IMR-90 (cell line): ENCODE results near the gene DNAI7. TPM values are rescaled to one million over a fixed set of nuclear protein-coding genes. Genes with fewer than 3 reads are reported as not detected.

Experiments
- ATAC-seq: fragments of 200-7000 bp; cut with Tn5 transposase; 2 replicates; pipeline ENCODE4 v1.9.1; 2020; ENCODE audit warnings: low read depth, mild to moderate bottlenecking, moderate library complexity
- BruUV-seq: library from RNA; stranded (reverse); fragments of 400-500 nt; replicated peaks from 2 replicates; lab custom pipeline; 2021; lab: Mats Ljungman, UMichigan
- CTCF ChIA-PET: fragments of 300-600 bp; formaldehyde crosslinking; extraction: SDS; loops from one replicate; lab custom pipeline; 2021; ENCODE audit warnings: antibody characterized with exemption; lab: Yijun Ruan, JAX
- POLR2A ChIA-PET: fragments of 300-600 bp; sonication (Branson Sonifier 250); formaldehyde crosslinking; loops from one replicate; lab custom pipeline; 2022; ENCODE audit warnings: antibody characterized with exemption; ENCODE audit not compliant: unreplicated experiment; lab: Charles Lee
- DNase-seq: peaks from one replicate; pipeline ENCODE4 v3.0.0; 2013
- H2AFZ ChIP-seq: replicated peaks from 2 replicates; pipeline ENCODE3; 2013; ENCODE audit warnings: low read length, mild to moderate bottlenecking; ENCODE audit not compliant: poor library complexity
- H2AK5ac ChIP-seq: 2 replicates; pipeline ENCODE4 v1.6.1; 2013; ENCODE audit warnings: low read depth, low read length, inconsistent platforms
- H2AK9ac ChIP-seq: replicated peaks from 2 replicates; pipeline ENCODE3; 2013; ENCODE audit warnings: mild to moderate bottlenecking, low read depth, low read length, moderate library complexity; ENCODE audit not compliant: poor library complexity
- H2BK120ac ChIP-seq: 2 replicates; pipeline ENCODE4 v1.6.1; 2013; ENCODE audit warnings: low read depth, low read length, inconsistent platforms
- H2BK15ac ChIP-seq: 3 replicates; pipeline ENCODE4 v1.6.1; 2013; ENCODE audit warnings: low read depth, low read length, inconsistent platforms
- H2BK20ac ChIP-seq: 2 replicates; pipeline ENCODE4 v1.6.1; 2013; ENCODE audit warnings: low read depth, mild to moderate bottlenecking, inconsistent platforms, low read length, moderate library complexity
- H2BK5ac ChIP-seq: 2 replicates; pipeline ENCODE4 v1.6.1; 2013; ENCODE audit warnings: mild to moderate bottlenecking, low read depth, low read length, inconsistent platforms; ENCODE audit not compliant: poor library complexity, severe bottlenecking
- H3K14ac ChIP-seq: replicated peaks from 2 replicates; pipeline ENCODE4 v1.6.1; 2013; ENCODE audit warnings: low read depth, low read length, inconsistent platforms
- H3K18ac ChIP-seq: 2 replicates; pipeline ENCODE4 v1.6.1; 2013; ENCODE audit warnings: low read depth, low read length, control low read depth
- H3K23ac ChIP-seq: 2 replicates; pipeline ENCODE4 v1.6.1; 2013; ENCODE audit warnings: low read depth, low read length, inconsistent platforms
- H3K27ac ChIP-seq: 2 replicates; pipeline ENCODE4 v1.5.1; 2013; ENCODE audit warnings: mild to moderate bottlenecking, control low read depth, low read length; ENCODE audit not compliant: insufficient read depth
- H3K27me3 ChIP-seq: 2 replicates; pipeline ENCODE4 v1.6.1; 2013; ENCODE audit warnings: low read length; ENCODE audit not compliant: control insufficient read depth, insufficient read depth
- H3K36me3 ChIP-seq: 2 replicates; pipeline ENCODE4 v1.6.1; 2013; ENCODE audit warnings: low read length, mixed read lengths; ENCODE audit not compliant: control insufficient read depth, insufficient read depth
- H3K4ac ChIP-seq: 2 replicates; pipeline ENCODE4 v1.6.1; 2013; ENCODE audit warnings: low read depth, low read length, inconsistent platforms
- H3K4me1 ChIP-seq: 2 replicates; pipeline ENCODE4 v1.6.1; 2013; ENCODE audit warnings: low read length, mixed read lengths; ENCODE audit not compliant: control insufficient read depth, insufficient read depth
- H3K4me2 ChIP-seq: 2 replicates; pipeline ENCODE4 v1.6.1; 2013; ENCODE audit warnings: low read depth, mild to moderate bottlenecking, control low read depth, low read length, moderate library complexity
- H3K4me3 ChIP-seq: 2 replicates; pipeline ENCODE4 v1.5.1; 2013; ENCODE audit warnings: low read depth, mild to moderate bottlenecking, control low read depth, low read length, moderate library complexity; ENCODE audit not compliant: insufficient read depth
- H3K56ac ChIP-seq: 2 replicates; pipeline ENCODE4 v1.6.1; 2013; ENCODE audit warnings: low read length, inconsistent platforms; ENCODE audit not compliant: insufficient read depth; ENCODE audit errors: extremely low read depth
- H3K79me1 ChIP-seq, 2 experiments: 2 replicates each; pipeline ENCODE4 v1.6.1; 2013; ENCODE audit warnings: low read length in 2 of 2, inconsistent platforms in 1 of 2, low read depth in 1 of 2
- H3K9ac ChIP-seq: 2 replicates; pipeline ENCODE4 v1.6.1; 2013; ENCODE audit warnings: low read depth, low read length, control low read depth
- H3K9me1 ChIP-seq: 2 replicates; pipeline ENCODE4 v1.6.1; 2013; ENCODE audit warnings: low read length, inconsistent platforms; ENCODE audit not compliant: insufficient read depth
- H3K9me3 ChIP-seq: 2 replicates; pipeline ENCODE4 v1.6.1; 2013; ENCODE audit warnings: low read length; ENCODE audit not compliant: control insufficient read depth, insufficient read depth
- H4K20me1 ChIP-seq: 2 replicates; pipeline ENCODE4 v1.6.1; 2013; ENCODE audit warnings: low read length, inconsistent platforms; ENCODE audit not compliant: insufficient read depth
- H4K5ac ChIP-seq: 2 replicates; pipeline ENCODE4 v1.6.1; 2013; ENCODE audit warnings: mild to moderate bottlenecking, low read depth, low read length, control low read depth
- H4K8ac ChIP-seq, 2 experiments: 2 replicates each; pipeline ENCODE4 v1.6.1; 2013; ENCODE audit warnings: low read depth in 2 of 2, low read length in 2 of 2, control low read depth in 1 of 2, inconsistent platforms in 1 of 2
- H4K91ac ChIP-seq: 2 replicates; pipeline ENCODE4 v1.6.1; 2013; ENCODE audit warnings: low read depth, low read length, inconsistent platforms; ENCODE audit not compliant: insufficient read depth
- CEBPB ChIP-seq: IDR thresholded peaks from 2 replicates; pipeline ENCODE4 v1.6.1; 2012; ENCODE audit warnings: low read depth, low read length, improper control_type of control experiment
- CHD1 ChIP-seq: IDR thresholded peaks from 2 replicates; pipeline ENCODE4 v1.6.1; 2012; ENCODE audit warnings: low read depth, low read length, improper control_type of control experiment
- FOS ChIP-seq: fragments of 150-350 bp; IDR thresholded peaks from 2 replicates; pipeline ENCODE4 v1.6.1; 2016; ENCODE audit warnings: low read depth, low read length
- MAZ ChIP-seq: IDR thresholded peaks from 2 replicates; pipeline ENCODE4 v1.6.1; 2012; ENCODE audit warnings: low read depth, mild to moderate bottlenecking, low read length, improper control_type of control experiment, moderate library complexity, borderline replicate concordance
- MXI1 ChIP-seq: IDR thresholded peaks from 2 replicates; pipeline ENCODE4 v1.6.1; 2012; ENCODE audit warnings: low read depth, mild to moderate bottlenecking, low read length, moderate library complexity, borderline replicate concordance
- POLR2A ChIP-seq: IDR thresholded peaks from 2 replicates; pipeline ENCODE4 v1.6.1; 2012; ENCODE audit warnings: mild to moderate bottlenecking, low read depth, low read length
- RAD21 ChIP-seq: IDR thresholded peaks from 2 replicates; pipeline ENCODE4 v1.6.1; 2012; ENCODE audit warnings: low read length, improper control_type of control experiment
- RCOR1 ChIP-seq: IDR thresholded peaks from 2 replicates; pipeline ENCODE4 v1.6.1; 2012; ENCODE audit warnings: mild to moderate bottlenecking, low read length, improper control_type of control experiment; ENCODE audit not compliant: insufficient replicate concordance
- RFX5 ChIP-seq: IDR thresholded peaks from 2 replicates; pipeline ENCODE4 v1.8.0; 2012; ENCODE audit warnings: low read depth, mild to moderate bottlenecking, low read length, moderate library complexity
- SMC3 ChIP-seq: fragments of 150-350 bp; IDR thresholded peaks from 2 replicates; pipeline ENCODE4 v1.6.1; 2016; ENCODE audit warnings: low read depth, mild to moderate bottlenecking, antibody characterized with exemption, low read length, moderate library complexity
- USF2 ChIP-seq: fragments of 150-350 bp; IDR thresholded peaks from 2 replicates; pipeline ENCODE4 v1.6.1; 2017; ENCODE audit warnings: mild to moderate bottlenecking, antibody characterized with exemption, low read length, low read depth
- dilution Hi-C: fragments of 300-500 bp; cut with HindIII; formaldehyde crosslinking; loops from one replicate; pipeline ENCODE4 v1.14.3; 2018; ENCODE audit warnings: low sequenced_read_pairs; ENCODE audit not compliant: unreplicated experiment
- in situ Hi-C: fragments of 300-500 bp; cut with MboI; formaldehyde crosslinking; loops from 3 replicates; pipeline ENCODE4 v1.14.3; 2019; ENCODE audit warnings: low sequenced_read_pairs, inconsistent platforms, mixed read lengths
- intact Hi-C: fragments of 100-400 bp; cut with micrococcal nuclease; formaldehyde crosslinking; loops from 2 replicates; pipeline ENCODE4 v1.10.0; 2022
- polyA plus RNA-seq, 3 experiments: library from polyadenylated mRNA; depleted of rRNA; stranded (reverse); fragments of >200 nt; gene quantifications; 2 replicates each; pipeline ENCODE4 v1.2.3, GENCODE V29; 2012; ENCODE audit warnings: low replicate concordance in 1 of 3
- total RNA-seq: library from RNA; depleted of rRNA; stranded (reverse); fragments of >200 nt; gene quantifications from 2 replicates; pipeline ENCODE4 v1.2.3, GENCODE V29; 2012
- TF ChIP-seq, protein P1 (sequence below): fragments of 150-350 bp; IDR thresholded peaks from 2 replicates; pipeline ENCODE4 v1.6.1; 2016; ENCODE audit warnings: low read depth, mild to moderate bottlenecking, low read length, moderate library complexity, borderline replicate concordance

DNAI7 gene
- total and polyA plus RNA-seq, 2 of the 4 experiments (the other 2 are of a cell fraction), result under 0.01 to 0.07 TPM

- POLR2A ChIA-PET, result no interaction called here
Observed at GRCh38 chr12:25058658-25059058, 136.3 kb downstream of the DNAI7 start.

More at GRCh38 chr12:25058658-25059058, 136.3 kb downstream of the DNAI7 start:
- Histone ChIP-seq H2BK5ac (no peak overlapping the region), H2BK20ac (no peak overlapping the region), H3K56ac (no peak overlapping the region), H3K9ac (no peak overlapping the region), H4K20me1 (no peaks in the 10 kb centered on the region), H4K8ac (no peak overlapping the region), H4K91ac (no peak overlapping the region), H3K4me3 (no peak overlapping the region), H3K18ac (no peak overlapping the region), H4K5ac (no peak overlapping the region), H3K79me1 (no peaks in the 10 kb centered on the region), H2BK15ac (no peak overlapping the region), H2AK9ac (no peak overlapping the region), H3K27ac (no peak overlapping the region), H3K9me3 (no peaks in the 10 kb centered on the region), H3K23ac (no peak overlapping the region), H2AFZ (no peak overlapping the region), H3K4me2 (no peak overlapping the region), H2AK5ac (no peak overlapping the region), H3K4me1 (no peaks in the 10 kb centered on the region), H3K4ac (no peak overlapping the region), H3K14ac (no peak overlapping the region), H2BK120ac (no peak overlapping the region), H3K9me1 (no peaks in the 10 kb centered on the region), H3K27me3 (peaks cover 1% of the 10 kb centered on the region; the same call in 1 of the 2 replicates), H3K36me3 (no peaks in the 10 kb centered on the region)
- DNase-seq (no peak), ATAC-seq (no peak)
- BruUV-seq, result no TSS peak
- TF ChIP-seq CHD1 (no peak), RCOR1 (no peak), RFX5 (no peak), RAD21 (no peak), FOS (no peak), USF2 (no peak), MAZ (no peak), CEBPB (no peak), MXI1 (no peak), POLR2A (no peak), SMC3 (no peak)
- TF ChIP-seq, protein P1, sequence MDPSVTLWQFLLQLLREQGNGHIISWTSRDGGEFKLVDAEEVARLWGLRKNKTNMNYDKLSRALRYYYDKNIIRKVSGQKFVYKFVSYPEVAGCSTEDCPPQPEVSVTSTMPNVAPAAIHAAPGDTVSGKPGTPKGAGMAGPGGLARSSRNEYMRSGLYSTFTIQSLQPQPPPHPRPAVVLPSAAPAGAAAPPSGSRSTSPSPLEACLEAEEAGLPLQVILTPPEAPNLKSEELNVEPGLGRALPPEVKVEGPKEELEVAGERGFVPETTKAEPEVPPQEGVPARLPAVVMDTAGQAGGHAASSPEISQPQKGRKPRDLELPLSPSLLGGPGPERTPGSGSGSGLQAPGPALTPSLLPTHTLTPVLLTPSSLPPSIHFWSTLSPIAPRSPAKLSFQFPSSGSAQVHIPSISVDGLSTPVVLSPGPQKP, result no peak
- CTCF ChIA-PET, result no interaction called here
- in situ Hi-C loops, result no loop called here
- dilution Hi-C loops, result no loop called here
- intact Hi-C loops, result no loop called here
